ENCODE measurements around the gene MPO.

MPO gene

DNA sequence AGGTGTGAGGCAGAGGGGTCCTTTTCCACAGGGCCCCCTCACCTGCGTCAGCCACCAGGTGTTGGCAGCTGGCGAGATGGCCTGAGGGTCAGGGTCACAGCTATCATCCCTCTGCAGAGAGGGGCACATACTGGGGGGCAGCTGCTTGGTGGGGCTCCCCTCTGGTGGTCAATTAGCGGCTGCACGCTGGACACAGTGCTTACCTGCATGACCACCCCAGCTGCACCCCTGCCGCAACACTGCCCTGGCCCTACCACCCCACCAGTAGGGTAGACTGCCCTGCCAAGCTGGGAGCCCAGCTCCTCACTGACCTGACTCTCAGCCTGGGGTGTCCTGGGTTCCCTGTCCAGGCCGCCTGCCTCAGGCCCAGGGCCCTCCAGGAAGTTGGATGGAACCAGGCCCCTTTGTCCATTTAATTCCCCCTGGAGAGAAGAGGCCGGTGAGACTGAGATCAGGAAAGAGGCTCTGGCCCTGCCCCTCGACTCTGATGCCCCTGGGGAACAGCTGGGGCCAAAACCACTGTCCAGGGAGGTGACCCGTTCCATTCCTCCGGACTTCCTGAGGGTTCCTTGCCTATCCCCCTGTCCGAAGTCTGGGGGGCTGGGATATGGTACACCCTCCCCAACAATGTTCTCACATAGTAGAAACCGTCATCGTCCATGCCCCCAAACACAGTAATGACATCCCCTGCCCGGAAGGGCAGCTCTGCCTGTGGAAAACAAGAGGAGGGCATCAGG, 24.2 kb upstream of the MPO start:
- DNase-seq (ENCODE audit: low read depth): no peak
- TF ChIP-seq, protein P1, sequence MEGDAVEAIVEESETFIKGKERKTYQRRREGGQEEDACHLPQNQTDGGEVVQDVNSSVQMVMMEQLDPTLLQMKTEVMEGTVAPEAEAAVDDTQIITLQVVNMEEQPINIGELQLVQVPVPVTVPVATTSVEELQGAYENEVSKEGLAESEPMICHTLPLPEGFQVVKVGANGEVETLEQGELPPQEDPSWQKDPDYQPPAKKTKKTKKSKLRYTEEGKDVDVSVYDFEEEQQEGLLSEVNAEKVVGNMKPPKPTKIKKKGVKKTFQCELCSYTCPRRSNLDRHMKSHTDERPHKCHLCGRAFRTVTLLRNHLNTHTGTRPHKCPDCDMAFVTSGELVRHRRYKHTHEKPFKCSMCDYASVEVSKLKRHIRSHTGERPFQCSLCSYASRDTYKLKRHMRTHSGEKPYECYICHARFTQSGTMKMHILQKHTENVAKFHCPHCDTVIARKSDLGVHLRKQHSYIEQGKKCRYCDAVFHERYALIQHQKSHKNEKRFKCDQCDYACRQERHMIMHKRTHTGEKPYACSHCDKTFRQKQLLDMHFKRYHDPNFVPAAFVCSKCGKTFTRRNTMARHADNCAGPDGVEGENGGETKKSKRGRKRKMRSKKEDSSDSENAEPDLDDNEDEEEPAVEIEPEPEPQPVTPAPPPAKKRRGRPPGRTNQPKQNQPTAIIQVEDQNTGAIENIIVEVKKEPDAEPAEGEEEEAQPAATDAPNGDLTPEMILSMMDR (IDR thresholded peaks at IDR 0.05; ENCODE audit: low read depth, low read length, missing control alignments): no peak

DNA sequence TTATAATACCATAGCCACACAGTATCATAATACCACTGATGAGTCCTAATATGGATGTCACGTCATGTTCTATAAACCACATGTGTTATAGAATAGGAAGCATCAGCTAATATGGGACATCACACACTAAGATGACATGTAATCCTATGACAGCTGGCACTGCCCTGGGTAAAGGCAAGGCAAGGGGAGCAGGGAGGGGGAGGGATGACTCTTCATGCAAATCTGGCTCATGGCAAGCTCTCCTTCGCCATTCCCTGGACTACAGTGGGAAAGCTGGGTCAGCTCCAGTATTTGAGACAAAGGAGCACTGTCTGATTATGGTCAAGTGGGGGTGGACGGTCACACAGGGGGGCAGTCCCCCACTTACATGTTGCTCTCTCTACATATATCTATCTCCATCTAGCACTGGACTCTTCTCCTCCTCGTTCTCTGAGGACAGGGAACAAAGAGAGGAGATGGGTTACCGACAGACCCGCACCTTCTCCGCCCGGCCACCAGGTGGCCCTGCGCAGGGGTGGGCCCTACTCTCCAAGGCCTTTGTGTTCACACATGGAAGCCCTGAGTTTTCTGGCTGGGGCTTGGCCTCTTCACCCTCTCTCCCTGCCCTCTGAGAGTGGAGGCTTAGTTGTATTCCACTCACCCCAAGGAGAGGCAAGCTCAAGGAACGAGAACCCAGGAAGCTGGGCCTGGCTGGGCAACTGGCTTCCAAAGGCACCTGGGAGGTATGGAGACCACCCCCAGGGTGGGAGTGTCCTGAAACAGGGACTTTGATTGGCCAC, 23.4 kb upstream of the MPO start:
- no peak for DNase-seq (ENCODE audit: low read depth)
- H3K4me3 ChIP-seq (ENCODE audit: low read depth, low read length): no peak overlapping the region
- TF ChIP-seq, protein P1 (IDR thresholded peaks at IDR 0.05; ENCODE audit: low read depth, low read length, missing control alignments): peak; percentile 96

More for the DNA sequence above, 24.2 kb upstream of the MPO start:
- no peak overlapping the region for H3K4me3 ChIP-seq (ENCODE audit: low read depth, low read length)

DNA sequence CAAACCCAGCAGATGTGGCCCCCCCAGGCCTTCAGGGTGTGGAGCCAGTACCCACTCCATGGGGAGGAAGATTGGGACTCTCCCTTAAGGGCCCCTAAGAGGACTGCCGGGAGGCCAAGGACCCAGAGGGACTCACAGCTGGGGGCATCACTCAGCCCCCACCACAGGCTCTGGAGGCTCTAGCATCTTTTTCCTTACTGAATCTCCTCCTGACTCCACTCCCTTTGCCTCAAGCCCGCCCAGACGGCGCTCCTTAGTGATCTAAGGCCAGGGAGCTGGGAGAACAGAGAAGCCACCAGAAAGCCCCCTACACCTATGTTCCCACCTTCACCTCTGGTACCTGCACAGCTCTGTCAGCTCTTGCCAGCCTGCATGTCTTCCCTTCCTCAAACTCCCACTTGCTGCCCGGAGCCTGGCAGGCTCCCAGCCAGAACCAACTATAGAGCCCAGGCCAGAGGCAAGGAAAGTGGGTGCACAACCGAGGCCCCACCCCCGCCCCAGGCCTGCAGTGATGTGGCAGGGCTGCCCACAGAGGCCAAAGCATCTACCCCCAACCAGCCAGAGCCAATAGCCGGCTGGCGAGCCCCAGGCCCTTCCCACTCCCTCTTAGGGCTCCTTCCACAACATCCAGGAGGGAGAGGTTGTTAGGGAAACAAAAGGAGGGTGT, 22.3 kb upstream of the MPO start:
- no peak for DNase-seq (ENCODE audit: low read depth)
- no peak overlapping the region for H3K4me3 ChIP-seq (ENCODE audit: low read depth, low read length)
- TF ChIP-seq, protein P1 (IDR thresholded peaks at IDR 0.05; ENCODE audit: low read depth, low read length, missing control alignments): no peak

DNA sequence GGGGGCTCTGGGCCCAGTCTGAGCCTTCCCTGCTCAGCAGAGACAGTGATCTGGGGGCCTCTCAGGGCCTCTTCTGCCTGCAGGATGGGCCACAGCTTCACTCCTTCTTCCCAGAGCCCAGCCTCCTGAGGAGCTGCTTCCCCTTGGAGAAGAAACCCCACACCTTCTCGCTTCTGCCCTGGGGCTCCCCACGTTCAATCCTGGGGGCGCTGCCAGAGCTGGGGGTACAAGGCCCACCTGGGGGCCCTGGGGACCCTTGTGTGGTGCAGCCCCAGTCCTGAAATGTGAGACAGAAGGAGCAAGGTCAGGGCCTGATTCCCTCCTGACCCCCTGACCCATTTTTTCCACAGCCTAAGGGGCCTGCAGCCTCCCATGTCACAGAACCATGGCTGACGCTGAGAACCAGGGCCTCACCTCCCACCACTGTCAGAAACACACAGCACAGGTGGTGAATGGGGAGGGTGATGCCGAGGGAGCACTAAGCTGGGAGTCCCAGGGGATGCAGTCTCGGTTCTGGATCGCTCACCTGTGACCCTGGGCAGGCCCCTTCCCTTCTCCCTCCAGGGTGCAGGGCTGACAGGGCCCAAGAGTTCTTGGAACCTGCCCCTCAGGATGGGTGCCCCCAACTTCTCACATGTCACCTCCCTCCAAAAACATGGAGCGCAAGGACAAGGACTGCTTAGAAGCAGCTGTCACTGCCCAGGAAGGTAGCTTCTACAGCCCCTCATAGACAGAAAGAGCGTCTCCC, 21.6 kb upstream of the MPO start:
- no peak overlapping the region for H3K4me3 ChIP-seq (ENCODE audit: low read depth, low read length)
- TF ChIP-seq, protein P1 (IDR thresholded peaks at IDR 0.05; ENCODE audit: low read depth, low read length, missing control alignments): no peak
- DNase-seq (ENCODE audit: low read depth): no peak

DNA sequence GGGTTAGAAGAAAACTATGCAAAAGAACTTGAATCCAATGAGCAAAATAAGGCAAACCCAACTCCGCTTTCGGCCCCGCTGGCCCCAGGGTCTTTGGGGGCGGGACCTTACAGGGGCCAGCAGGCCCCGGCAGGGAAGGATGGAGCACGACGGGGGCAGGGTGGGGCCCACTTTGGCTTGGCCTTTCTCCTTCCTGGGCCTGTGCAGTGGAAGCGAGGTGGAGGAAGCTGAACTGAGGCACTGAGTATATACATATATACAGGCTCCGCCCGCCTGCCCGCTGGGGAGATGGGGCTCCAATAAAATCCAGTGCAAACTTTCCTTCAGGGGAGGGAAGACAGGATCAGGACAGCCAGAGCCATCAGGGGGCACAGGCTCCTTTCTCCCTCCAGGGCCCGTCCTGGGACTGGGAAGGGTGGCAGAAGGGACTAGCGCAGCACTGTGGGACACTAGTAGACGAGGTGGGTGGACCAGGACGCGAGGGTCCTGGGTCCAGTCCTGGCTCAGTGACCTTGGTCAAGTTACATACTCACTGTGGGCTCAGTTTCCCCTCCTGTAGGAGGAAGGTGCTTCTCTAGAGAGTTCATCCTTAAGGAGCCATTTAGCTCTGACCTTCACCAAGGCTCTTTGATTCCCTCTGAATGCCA, 20.9 kb upstream of the MPO start:
- TF ChIP-seq, protein P1 (IDR thresholded peaks at IDR 0.05; ENCODE audit: low read depth, low read length, missing control alignments): no peak
- H3K4me3 ChIP-seq (ENCODE audit: low read depth, low read length): no peak overlapping the region
- no peak for DNase-seq (ENCODE audit: low read depth)

DNA sequence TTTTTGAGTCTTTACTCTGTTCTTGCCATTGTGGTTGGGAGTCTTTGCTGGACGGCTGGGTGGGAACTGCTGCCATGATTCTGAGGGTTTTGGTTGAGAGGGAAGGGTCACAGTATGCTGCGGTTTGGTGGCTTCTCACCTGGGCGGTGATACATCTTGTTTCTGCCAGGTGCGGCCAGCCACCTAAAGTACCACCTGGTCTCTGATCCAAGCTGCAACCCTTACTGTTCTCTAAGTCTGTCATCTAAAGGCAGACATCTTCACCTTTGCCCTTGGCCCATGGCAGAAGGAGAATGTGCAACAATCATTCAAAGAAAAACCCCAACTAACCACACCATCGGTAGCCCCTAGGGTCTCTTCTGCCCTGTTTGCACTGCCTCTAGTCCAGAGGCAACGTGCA, 19.6 kb upstream of the MPO start:
- no peak for DNase-seq (ENCODE audit: low read depth)
- no peak overlapping the region for H3K4me3 ChIP-seq (ENCODE audit: low read depth, low read length)
- TF ChIP-seq, protein P1 (IDR thresholded peaks at IDR 0.05; ENCODE audit: low read depth, low read length, missing control alignments): no peak
